Measurements from ENCODE around the gene SLC38A4. TPM values are rescaled to one million over a fixed set of nuclear protein-coding genes. Genes with fewer than 3 reads are reported as not detected.

The SLC38A4 gene
- polyA plus RNA-seq, 1 of the 3 experiments (the other 2 are of a cell fraction): 66.7 TPM

- TF ChIP-seq, protein P1, sequence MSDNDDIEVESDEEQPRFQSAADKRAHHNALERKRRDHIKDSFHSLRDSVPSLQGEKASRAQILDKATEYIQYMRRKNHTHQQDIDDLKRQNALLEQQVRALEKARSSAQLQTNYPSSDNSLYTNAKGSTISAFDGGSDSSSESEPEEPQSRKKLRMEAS (IDR thresholded peaks at IDR 0.05; ENCODE audit: low read depth): no peak
- TF ChIP-seq PBX3 (IDR thresholded peaks at IDR 0.05) (no peak), MEF2A (IDR thresholded peaks at IDR 0.05; ENCODE audit: borderline replicate concordance, low read depth) (no peak), NRF1 (IDR thresholded peaks at IDR 0.05; ENCODE audit: low read depth, low read length) (no peak), USF1 (IDR thresholded peaks at IDR 0.05; ENCODE audit: borderline replicate concordance, low read depth) (no peak), GATA2 (CRISPR knock-in tag; IDR thresholded peaks at IDR 0.05) (no peak), TCF12 (IDR thresholded peaks at IDR 0.05) (no peak)
Observed at GRCh38 chr12:46718495-46718894, 107.3 kb downstream of the SLC38A4 start (continued).

- no peaks in the 10 kb centered on the region for H3K79me2 ChIP-seq (ENCODE audit: insufficient read depth)
- ChIA-PET CTCF (no interaction called here), POLR2A (no interaction called here)
- no peaks in the 10 kb centered on the region for H3K9me3 ChIP-seq
- DNase-seq: no peak
- H3K27me3 ChIP-seq (ENCODE audit: insufficient read depth): no peaks in the 10 kb centered on the region
- no peak overlapping the region for H3K9ac ChIP-seq
- no peaks in the 10 kb centered on the region for H3F3A ChIP-seq (replicated peaks; ENCODE audit: insufficient read depth)
- H3K27ac ChIP-seq (ENCODE audit: low read depth in 2 of 2, low read length in 1 of 2): no peak overlapping the region
- no peaks in the 10 kb centered on the region for H3K9me2 ChIP-seq
- 60% methylated on average over 3 of the region's 3 CpGs for WGBS (ENCODE audit: low lambda C conversion rate)
- no peaks in the 10 kb centered on the region for H3K36me3 ChIP-seq (replicated peaks in 1 of 2; ENCODE audit: control insufficient read depth in 1 of 2, insufficient read depth in 2 of 2, low read length in 1 of 2)
- no peak overlapping the region for H3K4me2 ChIP-seq
- H2AFZ ChIP-seq (ENCODE audit: low read depth): no peak overlapping the region
- no peak overlapping the region for H3K4me3 ChIP-seq (ENCODE audit: low read depth in 2 of 2, low read length in 1 of 2)
- no peaks in the 10 kb centered on the region for H4K20me1 ChIP-seq (ENCODE audit: insufficient read depth)
- H3K4me1 ChIP-seq (ENCODE audit: control insufficient read depth in 1 of 2, insufficient read depth in 2 of 2, low read depth in 1 of 2, low read length in 1 of 2): no peaks in the 10 kb centered on the region
- no peak for TF ChIP-seq NFIC (IDR thresholded peaks at IDR 0.05; ENCODE audit: borderline replicate concordance)
- TF ChIP-seq RXRA (IDR thresholded peaks at IDR 0.05; ENCODE audit: borderline replicate concordance, low read depth): no peak
- no peak for TF ChIP-seq ELF1 (IDR thresholded peaks at IDR 0.05)
- TF ChIP-seq PBX3 (IDR thresholded peaks at IDR 0.05): no peak
- TF ChIP-seq NRF1 (IDR thresholded peaks at IDR 0.05; ENCODE audit: low read depth, low read length): no peak
- no peak for TF ChIP-seq USF2 (IDR thresholded peaks at IDR 0.05; ENCODE audit: borderline replicate concordance, low read depth, low read length)
- TF ChIP-seq RFX5 (IDR thresholded peaks at IDR 0.05; ENCODE audit: low read length): no peak
- no peak for TF ChIP-seq TCF12 (IDR thresholded peaks at IDR 0.05)
- no peak for TF ChIP-seq TEAD4 (IDR thresholded peaks at IDR 0.05; ENCODE audit: borderline replicate concordance, insufficient read depth)
- no peak for TF ChIP-seq SMC3 (IDR thresholded peaks at IDR 0.05; ENCODE audit: low read depth, low read length)
- TF ChIP-seq SIN3A (IDR thresholded peaks at IDR 0.05; ENCODE audit: borderline replicate concordance, low read depth, low read length): no peak
- TF ChIP-seq, protein P2, sequence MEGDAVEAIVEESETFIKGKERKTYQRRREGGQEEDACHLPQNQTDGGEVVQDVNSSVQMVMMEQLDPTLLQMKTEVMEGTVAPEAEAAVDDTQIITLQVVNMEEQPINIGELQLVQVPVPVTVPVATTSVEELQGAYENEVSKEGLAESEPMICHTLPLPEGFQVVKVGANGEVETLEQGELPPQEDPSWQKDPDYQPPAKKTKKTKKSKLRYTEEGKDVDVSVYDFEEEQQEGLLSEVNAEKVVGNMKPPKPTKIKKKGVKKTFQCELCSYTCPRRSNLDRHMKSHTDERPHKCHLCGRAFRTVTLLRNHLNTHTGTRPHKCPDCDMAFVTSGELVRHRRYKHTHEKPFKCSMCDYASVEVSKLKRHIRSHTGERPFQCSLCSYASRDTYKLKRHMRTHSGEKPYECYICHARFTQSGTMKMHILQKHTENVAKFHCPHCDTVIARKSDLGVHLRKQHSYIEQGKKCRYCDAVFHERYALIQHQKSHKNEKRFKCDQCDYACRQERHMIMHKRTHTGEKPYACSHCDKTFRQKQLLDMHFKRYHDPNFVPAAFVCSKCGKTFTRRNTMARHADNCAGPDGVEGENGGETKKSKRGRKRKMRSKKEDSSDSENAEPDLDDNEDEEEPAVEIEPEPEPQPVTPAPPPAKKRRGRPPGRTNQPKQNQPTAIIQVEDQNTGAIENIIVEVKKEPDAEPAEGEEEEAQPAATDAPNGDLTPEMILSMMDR (IDR thresholded peaks at IDR 0.05): no peak
- TF ChIP-seq FOXM1 (IDR thresholded peaks at IDR 0.05; ENCODE audit: low read depth): no peak
- TF ChIP-seq MEF2A (IDR thresholded peaks at IDR 0.05; ENCODE audit: borderline replicate concordance, low read depth): no peak
- TF ChIP-seq ZBTB33 (IDR thresholded peaks at IDR 0.05; ENCODE audit: borderline replicate concordance, low read depth): no peak
- no peak for TF ChIP-seq RAD21 (IDR thresholded peaks at IDR 0.05; ENCODE audit: low read length)
- no peak for TF ChIP-seq JUND (IDR thresholded peaks at IDR 0.05)
- TF ChIP-seq USF1 (IDR thresholded peaks at IDR 0.05; ENCODE audit: borderline replicate concordance, low read depth): no peak
- TF ChIP-seq POLR2AphosphoS5 (IDR thresholded peaks at IDR 0.05; ENCODE audit: low read depth, low read length): no peak
Observed at GRCh38 chr12:46717868-46718267, 107.9 kb downstream of the SLC38A4 start.

Data from SK-N-SH (cell line).